ENCODE data around the gene ZNF836.

The ZNF836 gene

DNA sequence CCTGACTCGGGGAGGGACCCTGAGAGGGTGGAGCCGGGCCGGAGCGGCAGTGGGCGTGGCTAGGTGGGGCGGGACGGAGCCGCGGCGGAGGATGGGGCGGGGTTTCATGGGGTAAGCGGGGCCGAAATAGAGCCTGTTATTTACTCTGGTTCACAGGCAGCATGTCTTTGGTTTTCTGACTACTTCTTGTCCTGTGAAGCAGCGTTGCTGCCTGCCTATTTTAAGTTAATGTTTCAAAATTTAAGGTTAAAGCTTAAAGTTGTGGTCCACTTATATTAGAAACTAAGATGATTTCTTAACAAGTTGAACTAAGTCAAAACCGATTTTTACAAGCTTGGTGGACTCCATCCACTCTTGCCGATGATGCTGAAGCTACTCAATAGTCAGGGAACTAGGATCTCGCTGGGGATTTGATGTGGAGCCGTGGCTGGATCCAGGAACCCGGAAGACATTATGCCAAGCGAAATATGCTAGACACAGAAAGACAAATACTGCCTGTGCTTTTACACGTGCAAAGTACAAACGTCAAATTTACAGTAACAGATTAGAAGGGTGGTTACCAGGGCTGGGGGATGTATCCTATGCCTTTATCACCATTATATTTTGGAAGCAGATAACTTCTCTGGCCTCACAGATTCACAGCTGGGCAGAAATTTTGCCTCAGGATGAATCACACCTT, 31.2 kb downstream of the ZNF836 start:
- H3K4me3 ChIP-seq (ENCODE audit: low read depth, low read length): peak overlapping the region; percentile 99

DNA sequence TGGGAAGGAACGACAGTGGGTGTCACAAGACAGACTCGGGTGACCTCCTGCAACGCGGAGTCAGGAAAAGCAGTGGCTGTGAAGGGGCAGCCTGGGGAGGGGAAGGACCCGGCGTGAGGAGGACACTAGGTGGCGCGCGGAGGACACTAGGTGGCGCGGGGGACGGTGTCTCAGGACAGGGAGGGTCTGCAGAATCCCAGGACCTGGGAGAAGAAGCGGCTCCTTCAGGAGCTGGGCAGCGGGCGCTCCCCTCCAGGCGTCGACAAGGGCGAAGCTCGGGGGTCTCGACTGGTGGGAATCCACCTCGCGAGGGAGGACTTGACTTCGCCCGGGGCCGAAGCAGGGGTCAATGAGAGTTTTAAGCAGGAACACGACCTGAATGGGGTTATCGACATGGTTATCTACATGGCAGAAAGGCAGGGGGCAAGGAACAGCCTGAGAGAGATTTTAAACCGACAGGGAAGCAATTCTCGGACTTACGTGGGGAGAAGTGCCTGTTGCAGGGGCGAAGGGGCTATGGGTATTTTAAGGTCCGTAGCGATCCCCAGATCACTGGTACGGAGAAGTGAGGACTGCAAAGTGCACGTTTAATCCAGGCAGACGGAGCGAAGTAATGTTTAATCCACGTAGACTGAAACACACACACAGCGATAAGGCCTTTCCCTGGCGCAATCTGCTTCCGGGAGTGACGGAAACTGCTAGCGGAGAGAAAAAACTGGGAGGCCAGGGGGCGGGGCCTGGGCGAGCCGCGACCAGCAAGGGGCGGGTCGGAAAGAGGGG, 32.0 kb downstream of the ZNF836 start, which contains the start of gene ZNF616:
TSS of gene ZNF616 (minus strand) at position 687 of the 780 bp plus-strand sequence. CDS start 9,426 bp downstream, outside the sequence.
- H3K9me3 ChIP-seq (ENCODE audit: control insufficient read depth, low read length): no peaks in the 10 kb centered on the region

More for the DNA sequence above, 31.2 kb downstream of the ZNF836 start:
- peak overlapping the region; percentile 98 for H2AFZ ChIP-seq
- H3K36me3 ChIP-seq (ENCODE audit: control insufficient read depth, insufficient read depth, low read length): no peaks in the 10 kb centered on the region
- no peaks in the 10 kb centered on the region for H3K9me3 ChIP-seq (ENCODE audit: control insufficient read depth, low read length)
- H3K9ac ChIP-seq: no peak overlapping the region
- H3K4me1 ChIP-seq: peaks cover 14% of the 10 kb centered on the region
- H3K27me3 ChIP-seq (ENCODE audit: control insufficient read depth, insufficient read depth, low read length): no peaks in the 10 kb centered on the region
- H3K79me2 ChIP-seq: peaks cover 16% of the 10 kb centered on the region
- peak overlapping the region; percentile 92 for H3K27ac ChIP-seq
- H3K4me2 ChIP-seq (ENCODE audit: low read length): peak overlapping the region; percentile 78
- TF ChIP-seq, protein P1, sequence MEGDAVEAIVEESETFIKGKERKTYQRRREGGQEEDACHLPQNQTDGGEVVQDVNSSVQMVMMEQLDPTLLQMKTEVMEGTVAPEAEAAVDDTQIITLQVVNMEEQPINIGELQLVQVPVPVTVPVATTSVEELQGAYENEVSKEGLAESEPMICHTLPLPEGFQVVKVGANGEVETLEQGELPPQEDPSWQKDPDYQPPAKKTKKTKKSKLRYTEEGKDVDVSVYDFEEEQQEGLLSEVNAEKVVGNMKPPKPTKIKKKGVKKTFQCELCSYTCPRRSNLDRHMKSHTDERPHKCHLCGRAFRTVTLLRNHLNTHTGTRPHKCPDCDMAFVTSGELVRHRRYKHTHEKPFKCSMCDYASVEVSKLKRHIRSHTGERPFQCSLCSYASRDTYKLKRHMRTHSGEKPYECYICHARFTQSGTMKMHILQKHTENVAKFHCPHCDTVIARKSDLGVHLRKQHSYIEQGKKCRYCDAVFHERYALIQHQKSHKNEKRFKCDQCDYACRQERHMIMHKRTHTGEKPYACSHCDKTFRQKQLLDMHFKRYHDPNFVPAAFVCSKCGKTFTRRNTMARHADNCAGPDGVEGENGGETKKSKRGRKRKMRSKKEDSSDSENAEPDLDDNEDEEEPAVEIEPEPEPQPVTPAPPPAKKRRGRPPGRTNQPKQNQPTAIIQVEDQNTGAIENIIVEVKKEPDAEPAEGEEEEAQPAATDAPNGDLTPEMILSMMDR (IDR thresholded peaks at IDR 0.05): no peak

DNA sequence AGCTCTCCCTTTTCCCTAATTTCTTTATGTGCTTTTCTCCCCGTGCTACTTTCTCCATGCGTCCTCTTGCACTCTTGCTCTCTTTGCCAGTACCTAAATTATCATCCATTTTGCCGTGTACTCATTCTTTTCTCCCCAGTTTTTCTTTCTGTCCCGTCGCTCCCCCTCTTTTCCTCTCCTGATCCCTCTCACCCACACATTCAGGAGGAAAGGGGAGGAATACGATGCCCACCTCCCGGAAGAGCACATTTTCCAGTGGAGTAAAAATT, 32.5 kb downstream of the ZNF836 start:
- peaks cover 14% of the 10 kb centered on the region for H3K4me1 ChIP-seq
- peak overlapping the region; percentile 59 for H3K9ac ChIP-seq
- no peaks in the 10 kb centered on the region for H3K27me3 ChIP-seq (ENCODE audit: control insufficient read depth, insufficient read depth, low read length)
- peaks cover 28% of the 10 kb centered on the region for H3K79me2 ChIP-seq
- H3K27ac ChIP-seq: peak overlapping the region; percentile 92
- peak overlapping the region; percentile 99 for H3K4me3 ChIP-seq (ENCODE audit: low read depth, low read length)
- no peaks in the 10 kb centered on the region for H3K36me3 ChIP-seq (ENCODE audit: control insufficient read depth, insufficient read depth, low read length)
- peak overlapping the region; percentile 98 for H2AFZ ChIP-seq
- H3K4me2 ChIP-seq (ENCODE audit: low read length): peak overlapping the region; percentile 99
- TF ChIP-seq, protein P1 (IDR thresholded peaks at IDR 0.05): no peak
- no peaks in the 10 kb centered on the region for H3K9me3 ChIP-seq (ENCODE audit: control insufficient read depth, low read length)

More for the DNA sequence above, 32.0 kb downstream of the ZNF836 start, which contains the start of gene ZNF616:
- H3K27me3 ChIP-seq (ENCODE audit: control insufficient read depth, insufficient read depth, low read length): no peaks in the 10 kb centered on the region
- H3K27ac ChIP-seq: peak within 1 kb of the TSS; percentile 92
- peak within 1 kb of the TSS; percentile 99 for H3K4me2 ChIP-seq (ENCODE audit: low read length)
- H3K79me2 ChIP-seq: peaks cover 23% of the 10 kb centered on the region
- peak within 1 kb of the TSS; percentile 59 for H3K9ac ChIP-seq
- TF ChIP-seq, protein P1 (IDR thresholded peaks at IDR 0.05): peak; percentile 88
- H3K4me3 ChIP-seq (ENCODE audit: low read depth, low read length): peak within 1 kb of the TSS; percentile 99
- no peaks in the 10 kb centered on the region for H3K36me3 ChIP-seq (ENCODE audit: control insufficient read depth, insufficient read depth, low read length)
- peaks cover 14% of the 10 kb centered on the region for H3K4me1 ChIP-seq
- H2AFZ ChIP-seq: peak within 1 kb of the TSS; percentile 98

DNA sequence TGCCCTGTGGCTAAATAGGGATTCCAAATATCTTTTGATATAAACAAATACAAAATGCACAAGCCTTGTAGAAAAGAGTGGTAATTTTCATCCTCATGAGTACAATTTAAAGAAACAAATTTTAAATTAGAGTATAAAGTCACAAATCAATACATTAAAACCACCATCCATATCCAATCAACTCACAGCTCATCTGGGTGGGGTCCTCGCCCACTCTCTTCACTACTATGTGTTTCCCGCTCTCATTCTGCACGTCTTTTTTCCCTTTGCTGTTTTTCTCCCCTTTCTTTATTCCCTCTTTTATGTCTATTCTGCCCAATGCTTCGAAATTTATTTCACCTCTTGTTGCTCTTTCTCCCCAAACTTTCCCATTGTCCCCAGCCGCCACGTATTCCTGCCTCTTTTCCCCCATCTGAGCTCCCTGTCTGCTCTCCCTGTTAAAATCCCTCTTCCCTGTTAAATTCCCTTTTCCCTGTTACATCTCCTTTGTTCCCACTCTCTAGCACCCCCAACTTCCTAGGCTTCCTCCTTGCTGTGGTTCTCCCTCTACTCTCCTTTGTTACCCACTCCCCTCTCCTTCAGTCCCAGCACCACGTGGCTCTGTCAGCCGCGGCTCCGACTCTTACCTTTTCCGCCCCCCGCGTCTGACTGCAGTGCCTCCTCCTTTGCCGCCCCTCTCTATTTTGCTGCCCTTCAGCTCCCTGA, 33.0 kb downstream of the ZNF836 start:
- Histone ChIP-seq H3K4me2 (ENCODE audit: low read length) (peak overlapping the region; percentile 99), H3K4me3 (ENCODE audit: low read depth, low read length) (peak overlapping the region; percentile 99), H2AFZ (peak overlapping the region; percentile 98), H3K79me2 (peaks cover 33% of the 10 kb centered on the region), H3K27me3 (ENCODE audit: control insufficient read depth, insufficient read depth, low read length) (no peaks in the 10 kb centered on the region), H3K27ac (peak overlapping the region; percentile 92), H3K9me3 (ENCODE audit: control insufficient read depth, low read length) (no peaks in the 10 kb centered on the region), H3K4me1 (peaks cover 14% of the 10 kb centered on the region), H3K9ac (peak overlapping the region; percentile 59), H3K36me3 (ENCODE audit: control insufficient read depth, insufficient read depth, low read length) (no peaks in the 10 kb centered on the region)
- TF ChIP-seq, protein P1 (IDR thresholded peaks at IDR 0.05): no peak

All from parathyroid adenoma (tissue), 2 donors.